Activated CD4-positive, alpha-beta T cell treated with anti-CD3 and anti-CD28 coated beads, Interleukin-2, amount 10 ng/mL, durations not matched to agents 7 days and 5 days (primary cell): Measurements from ENCODE around the gene IGF2R. TPM values are rescaled to one million over a fixed set of nuclear protein-coding genes. Genes with fewer than 3 reads are reported as not detected.

ENCODE experiments used
- CTCF ChIA-PET: fragments of 350-600 bp; sonication (Branson Sonifier 250); formaldehyde crosslinking; loops from one replicate; lab custom pipeline; 2021; ENCODE audit warnings: antibody characterized with exemption; lab: Charles Lee
- POLR2A ChIA-PET: fragments of 350-600 bp; sonication (Branson Sonifier 250); formaldehyde crosslinking; loops from one replicate; lab custom pipeline; 2021; ENCODE audit warnings: antibody characterized with exemption; lab: Charles Lee
- DNase-seq: peaks from one replicate; pipeline ENCODE4 v3.0.0-alpha.2; 2020
- H3K27ac Mint-ChIP-seq: one replicate; pipeline ENCODE4 v1.8.0; 2021; ENCODE audit warnings: mild to moderate bottlenecking, moderate library complexity, mixed read lengths
- H3K27me3 Mint-ChIP-seq: one replicate; pipeline ENCODE4 v1.8.0; 2021; ENCODE audit warnings: mixed read lengths
- H3K36me3 Mint-ChIP-seq: one replicate; pipeline ENCODE4 v1.8.0; 2021; ENCODE audit warnings: low read depth, mixed read lengths
- H3K4me1 Mint-ChIP-seq: one replicate; pipeline ENCODE4 v1.8.0; 2021; ENCODE audit warnings: mixed read lengths
- H3K4me3 Mint-ChIP-seq: one replicate; pipeline ENCODE4 v1.8.0; 2021; ENCODE audit warnings: mild to moderate bottlenecking, moderate library complexity, mixed read lengths
- H3K9me3 Mint-ChIP-seq: one replicate; pipeline ENCODE4 v1.8.0; 2021; ENCODE audit warnings: mixed read lengths
- total RNA-seq, 2 experiments: library from RNA; stranded (reverse); gene quantifications; one replicate each; pipeline ENCODE4 v1.2.3, GENCODE V29; 2021

The IGF2R gene
- total RNA-seq, 2 experiments from 2014 or later: 62.8 to 65.0 TPM

- DNase-seq: no peak
- Mint-ChIP-seq H3K4me3 (no peak overlapping the region), H3K9me3 (no peaks in the 10 kb centered on the region), H3K27ac (no peak overlapping the region), H3K27me3 (no peaks in the 10 kb centered on the region), H3K4me1 (peaks cover 37% of the 10 kb centered on the region), H3K36me3 (peaks cover 66% of the 10 kb centered on the region)
- ChIA-PET CTCF (interaction anchor here (0.6 kb wide), 1 partner anchor 359 kb away, joined by 3 read pairs; no protein-coding TSS in a partner anchor), POLR2A (no interaction called here)
These were observed 85.4 kb downstream of the IGF2R start for GRCh38 chr6:160054271-160054670.

GRCh38 chr6:160054913-160055312 lies 86.0 kb downstream of the IGF2R start:
- no peak for DNase-seq
- H3K4me1 Mint-ChIP-seq: peaks cover 34% of the 10 kb centered on the region
- peaks cover 66% of the 10 kb centered on the region for H3K36me3 Mint-ChIP-seq
- H3K9me3 Mint-ChIP-seq: no peaks in the 10 kb centered on the region
- no peak overlapping the region for H3K4me3 Mint-ChIP-seq
- H3K27ac Mint-ChIP-seq: peak overlapping the region; percentile 5
- ChIA-PET CTCF (no interaction called here), POLR2A (no interaction called here)
- H3K27me3 Mint-ChIP-seq: no peaks in the 10 kb centered on the region

GRCh38 chr6:160055378-160055777 lies 86.5 kb downstream of the IGF2R start:
- CTCF ChIA-PET: interaction anchor here (0.9 to 1.5 kb wide), 2 partner anchors 32 to 605 kb away, joined by 3 read pairs; no protein-coding TSS in a partner anchor
- Mint-ChIP-seq H3K9me3 (no peaks in the 10 kb centered on the region), H3K4me1 (peaks cover 32% of the 10 kb centered on the region), H3K27ac (no peak overlapping the region), H3K4me3 (no peak overlapping the region), H3K36me3 (peaks cover 62% of the 10 kb centered on the region), H3K27me3 (no peaks in the 10 kb centered on the region)
- POLR2A ChIA-PET: no interaction called here
- DNase-seq: no peak

- peaks cover 29% of the 10 kb centered on the region for H3K4me1 Mint-ChIP-seq
- peaks cover 62% of the 10 kb centered on the region for H3K36me3 Mint-ChIP-seq
These were observed 86.9 kb downstream of the IGF2R start for GRCh38 chr6:160055813-160056212.

GRCh38 chr6:160057080-160057479 lies 88.2 kb downstream of the IGF2R start:
- no peak for DNase-seq
- peak overlapping the region; percentile 46 for H3K27ac Mint-ChIP-seq
- H3K4me3 Mint-ChIP-seq: no peak overlapping the region
- ChIA-PET POLR2A (no interaction called here), CTCF (no interaction called here)
- no peaks in the 10 kb centered on the region for H3K27me3 Mint-ChIP-seq
- H3K36me3 Mint-ChIP-seq: peaks cover 61% of the 10 kb centered on the region
- H3K4me1 Mint-ChIP-seq: peaks cover 18% of the 10 kb centered on the region
- H3K9me3 Mint-ChIP-seq: no peaks in the 10 kb centered on the region

More at GRCh38 chr6:160055813-160056212, 86.9 kb downstream of the IGF2R start:
- ChIA-PET CTCF (interaction anchor here (0.9 to 1.5 kb wide), 2 partner anchors 32 to 605 kb away, joined by 3 read pairs; no protein-coding TSS in a partner anchor), POLR2A (no interaction called here)
- Mint-ChIP-seq H3K27me3 (no peaks in the 10 kb centered on the region), H3K4me3 (no peak overlapping the region), H3K27ac (no peak overlapping the region), H3K9me3 (no peaks in the 10 kb centered on the region)
- no peak for DNase-seq

- ChIA-PET CTCF (interaction anchor here (0.9 kb wide), 1 partner anchor 206 kb away, joined by 3 read pairs; no protein-coding TSS in a partner anchor), POLR2A (no interaction called here)
- H3K9me3 Mint-ChIP-seq: no peaks in the 10 kb centered on the region
- H3K36me3 Mint-ChIP-seq: peaks cover 55% of the 10 kb centered on the region
- no peak overlapping the region for H3K4me3 Mint-ChIP-seq
- H3K27me3 Mint-ChIP-seq: no peaks in the 10 kb centered on the region
- peaks cover 15% of the 10 kb centered on the region for H3K4me1 Mint-ChIP-seq
- H3K27ac Mint-ChIP-seq: no peak overlapping the region
- no peak for DNase-seq
These were observed 89.8 kb downstream of the IGF2R start for GRCh38 chr6:160058603-160059215.

GRCh38 chr6:160060221-160060620 lies 91.3 kb downstream of the IGF2R start:
- Mint-ChIP-seq H3K9me3 (no peaks in the 10 kb centered on the region), H3K4me1 (peaks cover 15% of the 10 kb centered on the region), H3K27me3 (no peaks in the 10 kb centered on the region), H3K27ac (no peak overlapping the region), H3K36me3 (peaks cover 61% of the 10 kb centered on the region), H3K4me3 (no peak overlapping the region)
- POLR2A ChIA-PET: no interaction called here
- CTCF ChIA-PET: no interaction called here
- no peak for DNase-seq

- Mint-ChIP-seq H3K36me3 (peaks cover 63% of the 10 kb centered on the region), H3K4me3 (no peak overlapping the region), H3K27ac (no peak overlapping the region), H3K9me3 (no peaks in the 10 kb centered on the region), H3K4me1 (peaks cover 14% of the 10 kb centered on the region), H3K27me3 (no peaks in the 10 kb centered on the region)
- DNase-seq: no peak
- POLR2A ChIA-PET: no interaction called here
- CTCF ChIA-PET: no interaction called here
These were observed 92.1 kb downstream of the IGF2R start for GRCh38 chr6:160060920-160061447.

GRCh38 chr6:160063771-160064413 lies 95.0 kb downstream of the IGF2R start:
- ChIA-PET POLR2A (no interaction called here), CTCF (no interaction called here)
- Mint-ChIP-seq H3K36me3 (peaks cover 72% of the 10 kb centered on the region), H3K4me3 (no peak overlapping the region), H3K9me3 (no peaks in the 10 kb centered on the region), H3K27me3 (no peaks in the 10 kb centered on the region), H3K4me1 (peaks cover 16% of the 10 kb centered on the region), H3K27ac (no peak overlapping the region)
- DNase-seq: no peak

- peaks cover 79% of the 10 kb centered on the region for H3K36me3 Mint-ChIP-seq
- H3K27me3 Mint-ChIP-seq: no peaks in the 10 kb centered on the region
- peaks cover 29% of the 10 kb centered on the region for H3K4me1 Mint-ChIP-seq
- POLR2A ChIA-PET: no interaction called here
- no peak overlapping the region for H3K4me3 Mint-ChIP-seq
- H3K9me3 Mint-ChIP-seq: no peaks in the 10 kb centered on the region
- no peak overlapping the region for H3K27ac Mint-ChIP-seq
- CTCF ChIA-PET: interaction anchor here (0.6 kb wide), 1 partner anchor 67 kb away, joined by 3 read pairs; no protein-coding TSS in a partner anchor
- no peak for DNase-seq
These were observed 96.3 kb downstream of the IGF2R start for GRCh38 chr6:160065200-160065599.

GRCh38 chr6:160067564-160067963 lies 98.7 kb downstream of the IGF2R start:
- POLR2A ChIA-PET: no interaction called here
- Mint-ChIP-seq H3K4me1 (peaks cover 44% of the 10 kb centered on the region), H3K36me3 (peaks cover 80% of the 10 kb centered on the region), H3K4me3 (no peak overlapping the region), H3K27me3 (no peaks in the 10 kb centered on the region), H3K27ac (no peak overlapping the region), H3K9me3 (no peaks in the 10 kb centered on the region)
- no peak for DNase-seq
- CTCF ChIA-PET: no interaction called here

- no peaks in the 10 kb centered on the region for H3K27me3 Mint-ChIP-seq
These were observed 99.5 kb downstream of the IGF2R start for GRCh38 chr6:160068346-160068745.

GRCh38 chr6:160069050-160069454 lies 100.2 kb downstream of the IGF2R start:
- Mint-ChIP-seq H3K9me3 (no peaks in the 10 kb centered on the region), H3K36me3 (peaks cover 89% of the 10 kb centered on the region), H3K27ac (peak overlapping the region; percentile 74), H3K4me1 (peaks cover 44% of the 10 kb centered on the region), H3K4me3 (peak overlapping the region; percentile 26), H3K27me3 (no peaks in the 10 kb centered on the region)
- DNase-seq: peak; percentile 80
- ChIA-PET POLR2A (interaction anchor here (0.6 kb wide), 1 partner anchor 342 kb away, joined by 4 read pairs; the partner anchor contains the start of gene WTAP), CTCF (interaction anchor here (1.1 to 1.3 kb wide), 2 partner anchors 9 to 12 kb away, joined by 3 to 5 read pairs; no protein-coding TSS in a partner anchor)

More at GRCh38 chr6:160068346-160068745, 99.5 kb downstream of the IGF2R start:
- Mint-ChIP-seq H3K4me3 (peak overlapping the region; percentile 26), H3K4me1 (peaks cover 44% of the 10 kb centered on the region), H3K36me3 (peaks cover 86% of the 10 kb centered on the region), H3K9me3 (no peaks in the 10 kb centered on the region), H3K27ac (peak overlapping the region; percentile 74)
- POLR2A ChIA-PET: no interaction called here
- CTCF ChIA-PET: interaction anchor here (1.3 kb wide), 1 partner anchor 10 kb away, joined by 3 read pairs; no protein-coding TSS in a partner anchor
- DNase-seq: no peak
